CMK (cell line): ENCODE data around the gene MPP3.
"Not testable (repeated sequence)": the region's sequence is repeated elsewhere in the genome, so short reads cannot be mapped to it uniquely, and the experiment has no call there.

Source experiments
- DNase-seq: peaks from one replicate; pipeline ENCODE4 v3.0.0-alpha.2; 2010; ENCODE audit warnings: low read depth

MPP3 gene

GRCh38 chr17:43805117-43805516 is 27.8 kb downstream of the MPP3 start:
- no peak for DNase-seq

- DNase-seq, result no peak
Observed at GRCh38 chr17:43803758-43804157, 29.2 kb downstream of the MPP3 start.

- DNase-seq, result no peak
Observed at GRCh38 chr17:43801844-43802243, 31.1 kb downstream of the MPP3 start.

GRCh38 chr17:43800736-43801135 is 32.2 kb downstream of the MPP3 start:
- no peak for DNase-seq

GRCh38 chr17:43799047-43799446 is 33.9 kb downstream of the MPP3 start:
- no peak for DNase-seq

DNA sequence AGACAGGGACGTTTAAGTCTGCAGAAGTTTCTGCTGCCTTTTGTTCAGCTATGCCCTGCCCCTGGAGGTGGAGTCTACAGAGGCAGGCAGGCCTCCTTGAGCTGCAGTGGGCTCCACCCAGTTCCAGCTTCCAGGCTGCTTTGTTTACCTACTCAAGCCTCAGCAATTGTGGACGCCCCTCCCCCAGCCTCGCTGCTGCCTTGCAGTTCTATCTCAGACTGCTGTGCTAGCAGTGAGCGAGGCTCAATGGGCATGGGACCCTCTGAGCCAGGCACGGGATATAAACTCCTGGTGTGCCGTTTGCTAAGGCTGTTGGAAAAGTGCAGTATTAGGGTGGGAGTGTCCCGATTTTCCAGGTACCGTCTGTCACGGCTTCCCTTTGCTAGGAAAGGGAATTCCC is 34.9 kb downstream of the MPP3 start:
- DNase-seq, result not testable (repeated sequence)

DNA sequence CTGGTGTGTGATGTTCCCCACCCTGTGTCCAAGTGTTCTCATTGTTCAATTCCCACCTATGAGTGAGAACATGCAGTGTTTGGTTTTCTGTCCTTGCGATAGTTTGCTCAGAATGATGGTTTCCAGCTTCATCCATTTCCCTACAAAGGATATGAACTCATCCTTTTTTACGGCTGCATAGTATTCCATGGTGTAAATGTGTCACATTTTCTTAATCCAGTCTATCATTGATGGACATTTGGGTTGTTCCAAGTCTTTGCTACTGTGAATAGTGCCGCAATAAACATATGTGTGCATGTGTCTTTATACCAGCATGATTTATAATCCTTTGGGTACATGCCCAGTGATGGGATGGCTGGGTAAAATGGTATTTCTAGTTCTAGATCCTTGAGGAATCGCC is 40.3 kb downstream of the MPP3 start:
- DNase-seq, result not testable (repeated sequence)

- DNase-seq, result no peak
Observed at GRCh38 chr17:43791589-43791988, 41.4 kb downstream of the MPP3 start.

- no peak for DNase-seq
Observed at GRCh38 chr17:43790311-43790940, 42.5 kb downstream of the MPP3 start.

GRCh38 chr17:43789482-43789881 is 43.5 kb downstream of the MPP3 start:
- DNase-seq, result no peak

DNA sequence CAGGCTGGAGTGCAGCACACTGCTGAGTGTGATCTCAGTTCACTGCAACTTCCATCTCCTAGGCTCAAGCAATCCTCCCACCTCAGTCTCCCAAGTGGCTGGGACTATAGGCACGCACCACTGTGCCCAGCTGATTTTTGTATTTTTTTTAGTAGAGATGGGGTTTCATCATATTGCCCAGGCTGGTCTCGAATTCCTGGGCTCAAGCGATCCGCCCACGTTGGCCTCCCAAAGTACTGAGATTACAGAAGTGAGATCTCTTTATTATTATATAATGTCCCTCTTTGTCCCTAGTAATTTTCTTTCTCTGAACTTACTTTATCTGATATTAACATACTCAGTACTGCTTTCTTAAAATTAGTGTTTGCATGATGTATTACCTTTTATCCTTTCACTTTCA is 44.4 kb downstream of the MPP3 start:
- no peak for DNase-seq

DNA sequence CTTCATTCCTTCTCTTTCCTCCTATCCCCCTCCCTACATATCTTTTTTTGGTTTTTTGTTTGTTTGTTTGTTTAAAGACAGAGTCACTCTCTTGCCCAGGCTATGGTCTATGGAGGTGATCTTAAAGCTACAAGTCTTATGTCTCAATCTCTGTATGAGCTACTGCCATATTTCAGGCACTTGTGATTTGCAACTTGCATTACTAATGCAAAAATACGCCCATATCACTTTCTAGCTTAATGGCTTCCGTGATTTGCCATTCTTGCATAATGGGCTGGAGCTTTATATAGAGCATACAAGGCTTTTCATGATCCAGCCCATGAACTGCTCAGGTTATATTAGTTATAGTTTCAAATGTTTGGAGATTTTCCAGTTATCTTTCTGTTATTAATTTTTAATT is 45.2 kb downstream of the MPP3 start:
- DNase-seq, result no peak

GRCh38 chr17:43784628-43785101 is 48.3 kb downstream of the MPP3 start:
- no peak for DNase-seq

- no peak for DNase-seq
Observed at GRCh38 chr17:43784068-43784467, 48.9 kb downstream of the MPP3 start.

DNA sequence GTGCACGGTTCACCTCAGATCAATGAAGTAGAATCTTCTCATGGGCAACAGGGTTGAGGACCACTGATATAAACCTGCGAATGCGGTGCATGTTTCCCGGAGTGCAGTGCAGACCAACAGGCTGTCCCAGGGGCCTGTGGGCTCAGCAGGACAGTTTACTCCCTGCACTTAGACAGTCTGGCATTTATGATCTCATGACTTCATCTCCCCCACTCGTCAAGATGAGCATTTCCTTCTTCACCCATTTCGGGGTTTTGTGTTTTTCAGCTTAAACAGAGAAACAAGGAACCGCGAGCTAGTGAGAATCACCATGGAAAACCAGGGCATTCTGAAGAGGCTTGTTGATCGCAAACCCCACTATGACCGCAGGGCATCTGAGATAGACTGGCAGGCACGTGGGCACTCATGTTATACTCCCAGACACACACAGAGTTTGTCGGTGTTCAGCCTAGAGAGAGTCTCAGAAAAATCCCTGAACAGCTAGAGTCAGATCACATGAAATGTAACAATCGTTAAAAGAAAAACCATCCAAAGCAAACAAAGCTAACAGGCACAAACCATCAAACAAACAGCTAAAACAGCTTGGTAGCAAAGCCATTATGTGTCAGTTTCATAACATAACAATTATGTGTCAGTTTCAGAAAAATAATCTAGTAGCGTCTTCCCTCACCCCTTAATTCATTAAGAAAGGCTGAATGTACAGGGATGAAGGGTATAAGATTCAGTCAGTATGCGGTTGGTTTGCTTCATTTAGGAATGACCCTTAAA is 49.8 kb downstream of the MPP3 start:
- no peak for DNase-seq

DNA sequence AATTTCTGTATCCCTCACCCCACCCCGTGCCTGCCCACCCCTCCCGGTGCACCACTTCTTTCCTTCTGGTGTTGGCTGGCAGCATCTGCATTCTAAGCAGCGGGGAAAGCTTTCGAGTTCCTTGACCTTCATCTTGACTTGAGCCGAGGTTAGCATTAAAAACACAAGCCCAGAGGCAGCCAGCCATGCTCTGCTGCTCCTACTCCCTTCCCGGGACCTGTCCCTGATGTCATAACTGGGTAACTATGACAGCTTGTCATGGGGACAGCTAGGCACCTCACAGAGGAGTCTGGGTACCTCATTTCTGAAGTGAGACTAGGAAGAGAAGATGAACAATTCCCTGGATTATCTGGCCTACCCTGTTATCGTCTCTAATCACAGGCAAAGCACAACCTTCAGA is 52.8 kb downstream of the MPP3 start, which contains the start of gene CFAP97D1:
Gene CFAP97D1 (plus strand): TSS at position 301 of the 400 bp plus-strand sequence. CDS start 28 bp downstream, at position 329.
- DNase-seq, result no peak

DNA sequence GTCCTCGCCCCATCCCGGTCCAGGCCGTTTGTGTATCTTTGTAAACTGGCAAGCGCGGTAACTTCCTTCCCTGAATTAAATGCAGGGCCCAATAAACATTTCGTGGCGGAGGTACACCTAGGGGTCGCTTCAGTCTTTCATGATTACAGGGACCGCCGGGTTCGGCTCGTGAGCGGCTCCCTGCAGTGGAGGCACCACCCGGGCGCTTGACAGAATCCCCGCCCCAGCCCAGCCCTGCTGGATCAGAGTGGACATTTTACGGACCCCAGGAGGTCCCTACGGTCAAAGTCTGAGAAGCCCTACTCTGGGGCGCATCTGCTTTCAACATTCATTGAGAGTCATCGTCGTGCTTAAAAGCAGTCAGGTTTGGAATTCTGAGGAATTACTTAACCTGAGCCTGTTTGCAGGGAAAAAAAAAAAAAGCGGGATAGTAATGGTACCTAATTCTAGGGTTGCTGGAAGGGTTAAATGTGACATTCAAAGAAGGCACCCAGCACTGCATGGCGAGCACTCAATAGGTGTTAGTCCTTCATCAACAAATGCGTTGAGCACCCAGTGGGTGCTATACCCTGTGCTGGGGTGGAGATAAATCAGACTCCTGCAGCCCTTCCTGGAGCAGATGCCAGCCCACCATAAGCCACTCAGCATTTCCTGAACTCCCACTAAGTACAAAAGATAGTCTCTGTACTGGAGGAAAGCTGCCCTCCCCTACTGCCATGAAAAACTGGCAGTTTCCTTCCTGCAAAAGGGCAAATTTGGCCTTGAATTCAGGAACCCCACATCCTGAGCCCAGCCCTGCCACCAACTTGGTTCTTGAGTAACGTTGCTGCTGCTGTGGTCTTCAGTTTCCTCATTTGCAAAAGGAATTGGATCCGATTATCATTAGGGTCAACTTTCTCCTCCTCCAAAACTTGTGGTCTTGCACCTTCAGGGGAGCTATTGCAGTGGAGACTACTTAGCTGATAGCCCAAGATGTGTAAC is 53.5 kb downstream of the MPP3 start:
- DNase-seq, result no peak

DNA sequence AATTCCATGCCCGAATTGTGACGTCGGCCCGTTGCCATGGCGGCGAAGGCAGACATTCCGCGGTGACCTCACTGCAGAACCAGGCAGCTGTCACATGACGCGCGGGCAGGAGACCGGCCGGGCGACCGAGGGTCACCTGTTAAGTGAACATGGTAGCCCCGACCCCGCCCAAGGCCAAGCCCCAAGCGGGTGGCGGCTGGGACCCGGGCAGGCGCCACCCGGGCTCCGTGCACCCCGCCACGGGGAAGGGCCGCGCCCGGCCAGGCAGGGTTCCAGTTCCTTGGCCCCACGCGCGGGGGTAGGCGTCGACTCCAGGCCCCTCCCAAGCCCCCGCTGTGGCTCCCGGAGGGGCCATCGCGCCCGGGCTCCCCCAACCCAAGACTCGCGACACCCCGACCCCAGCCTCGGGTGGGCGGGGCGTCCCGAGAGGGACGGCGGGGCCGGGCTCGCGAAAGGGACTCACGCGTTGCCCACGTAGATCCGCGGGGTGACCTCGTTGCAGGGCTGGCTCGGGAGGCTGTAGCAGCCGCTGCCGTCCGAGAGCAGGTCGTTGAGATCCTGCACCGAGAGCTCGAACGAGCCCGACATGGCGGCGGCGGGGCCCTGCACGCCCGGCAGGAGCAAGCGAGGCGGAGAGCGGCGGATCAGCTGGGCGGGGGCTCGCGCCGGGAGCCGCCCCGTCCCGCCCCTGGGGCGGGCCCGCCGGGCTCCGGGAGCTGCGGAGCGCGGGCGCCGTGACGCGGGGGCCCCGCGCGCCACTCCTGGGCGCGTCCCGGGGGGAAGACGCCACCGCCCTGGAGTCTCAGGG is 54.4 kb downstream of the MPP3 start, which contains the start of gene DUSP3:
Gene DUSP3 (minus strand): TSS at position 641 of the 808 bp plus-strand sequence. CDS start 53 bp downstream, at position 588.
- no peak for DNase-seq

- DNase-seq, result no peak
Observed at GRCh38 chr17:43774304-43775250, 58.4 kb downstream of the MPP3 start.
